ENCODE data around the gene GALNT9. TPM values are rescaled to one million over a fixed set of nuclear protein-coding genes. Genes with fewer than 3 reads are reported as not detected.

The GALNT9 gene
- total RNA-seq, 1 donor from 2014 or later = 2.1 TPM

DNA sequence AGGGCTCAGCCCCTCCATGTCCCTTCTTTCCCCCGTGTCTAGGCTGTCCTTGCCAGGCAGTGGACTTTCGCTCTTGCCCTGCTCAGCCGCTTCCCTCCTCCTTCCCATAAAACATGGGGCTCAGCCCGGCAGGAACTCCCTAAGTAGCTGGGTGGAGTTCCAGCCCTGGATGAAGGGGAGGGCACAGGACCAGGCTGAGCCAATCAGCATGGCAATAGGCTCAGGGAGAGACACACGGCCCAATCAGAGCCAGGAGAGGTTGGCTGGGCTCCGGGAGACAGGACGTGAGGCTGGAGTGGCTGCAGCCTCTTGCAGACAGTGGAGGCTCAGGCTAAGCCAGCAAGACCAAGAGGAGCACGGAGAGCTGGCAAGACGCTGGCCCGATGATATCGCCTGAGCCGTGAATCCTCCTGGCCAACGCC, 54.3 kb downstream of the GALNT9 start:
- no peak for TF ChIP-seq EZH2 (IDR thresholded peaks at IDR 0.05; ENCODE audit: insufficient read depth, low read length)
- TF ChIP-seq, protein P1, sequence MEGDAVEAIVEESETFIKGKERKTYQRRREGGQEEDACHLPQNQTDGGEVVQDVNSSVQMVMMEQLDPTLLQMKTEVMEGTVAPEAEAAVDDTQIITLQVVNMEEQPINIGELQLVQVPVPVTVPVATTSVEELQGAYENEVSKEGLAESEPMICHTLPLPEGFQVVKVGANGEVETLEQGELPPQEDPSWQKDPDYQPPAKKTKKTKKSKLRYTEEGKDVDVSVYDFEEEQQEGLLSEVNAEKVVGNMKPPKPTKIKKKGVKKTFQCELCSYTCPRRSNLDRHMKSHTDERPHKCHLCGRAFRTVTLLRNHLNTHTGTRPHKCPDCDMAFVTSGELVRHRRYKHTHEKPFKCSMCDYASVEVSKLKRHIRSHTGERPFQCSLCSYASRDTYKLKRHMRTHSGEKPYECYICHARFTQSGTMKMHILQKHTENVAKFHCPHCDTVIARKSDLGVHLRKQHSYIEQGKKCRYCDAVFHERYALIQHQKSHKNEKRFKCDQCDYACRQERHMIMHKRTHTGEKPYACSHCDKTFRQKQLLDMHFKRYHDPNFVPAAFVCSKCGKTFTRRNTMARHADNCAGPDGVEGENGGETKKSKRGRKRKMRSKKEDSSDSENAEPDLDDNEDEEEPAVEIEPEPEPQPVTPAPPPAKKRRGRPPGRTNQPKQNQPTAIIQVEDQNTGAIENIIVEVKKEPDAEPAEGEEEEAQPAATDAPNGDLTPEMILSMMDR (IDR thresholded peaks at IDR 0.05; ENCODE audit: insufficient read depth, low read depth, low read length) = no peak
- Histone ChIP-seq H3K9ac (ENCODE audit: low read length) (no peak overlapping the region), H3K4me2 (ENCODE audit: low read length) (no peak overlapping the region), H3K9me3 (ENCODE audit: insufficient read depth, low read depth, low read length) (no peaks in the 10 kb centered on the region), H3K4me1 (ENCODE audit: insufficient read depth, low read length) (no peaks in the 10 kb centered on the region), H3K4me3 (ENCODE audit: insufficient read depth, low read depth, low read length) (no peak overlapping the region), H3K36me3 (ENCODE audit: insufficient read depth, low read length) (no peaks in the 10 kb centered on the region), H3K27ac (ENCODE audit: low read depth, low read length) (no peak overlapping the region), H3K79me2 (ENCODE audit: insufficient read depth, low read length) (no peaks in the 10 kb centered on the region), H2AFZ (ENCODE audit: low read depth, low read length) (no peak overlapping the region), H4K20me1 (ENCODE audit: insufficient read depth, low read length) (no peaks in the 10 kb centered on the region), H3K27me3 (ENCODE audit: insufficient read depth, low read length) (peaks cover 13% of the 10 kb centered on the region)
- peak; percentile 7 for DNase-seq (ENCODE audit: low read depth)
- FAIRE-seq = no peak
- peaks cover 8% of the 10 kb centered on the region for H3K4me1 Mint-ChIP-seq (ENCODE audit: low read depth, unreplicated experiment)
- peaks cover 52% of the 10 kb centered on the region for H3K27me3 Mint-ChIP-seq (ENCODE audit: low read depth, unreplicated experiment)
- no peak overlapping the region for H3K27ac Mint-ChIP-seq (ENCODE audit: unreplicated experiment)
- H3K36me3 Mint-ChIP-seq (ENCODE audit: low read depth, unreplicated experiment) = no peaks in the 10 kb centered on the region
- no peak overlapping the region for H3K4me3 Mint-ChIP-seq (ENCODE audit: unreplicated experiment)
- H3K9me3 Mint-ChIP-seq (ENCODE audit: unreplicated experiment) = peaks cover 3% of the 10 kb centered on the region

DNA sequence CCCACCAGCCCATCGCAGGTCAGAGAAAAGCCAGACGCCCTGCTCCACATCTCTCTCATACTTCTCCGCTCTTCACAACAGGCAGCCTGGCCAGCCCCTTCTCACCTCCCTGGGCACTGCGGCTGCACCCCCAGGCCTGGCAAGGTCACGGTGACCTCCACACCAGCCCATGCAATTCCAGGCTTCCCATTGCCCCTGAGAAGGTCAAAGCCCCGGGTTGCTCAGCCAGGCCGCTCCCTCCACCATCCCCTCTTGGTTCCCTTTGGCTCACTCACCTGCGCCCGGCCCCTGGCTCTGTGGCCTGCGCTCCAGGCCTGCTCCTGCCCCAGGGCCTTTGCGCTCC, 55.4 kb downstream of the GALNT9 start:
- peaks cover 11% of the 10 kb centered on the region for H3K27me3 ChIP-seq (ENCODE audit: insufficient read depth, low read length)
- no peaks in the 10 kb centered on the region for H3K4me1 ChIP-seq (ENCODE audit: insufficient read depth, low read length)
- no peak overlapping the region for H3K4me3 ChIP-seq (ENCODE audit: insufficient read depth, low read depth, low read length)
- H3K36me3 ChIP-seq (ENCODE audit: insufficient read depth, low read length) = no peaks in the 10 kb centered on the region
- H3K4me2 ChIP-seq (ENCODE audit: low read length) = no peak overlapping the region
- no peak overlapping the region for H3K27ac ChIP-seq (ENCODE audit: low read depth, low read length)
- DNase-seq (ENCODE audit: low read depth) = no peak
- Mint-ChIP-seq H3K9me3 (ENCODE audit: unreplicated experiment) (peaks cover 3% of the 10 kb centered on the region), H3K27ac (ENCODE audit: unreplicated experiment) (no peak overlapping the region), H3K4me1 (ENCODE audit: low read depth, unreplicated experiment) (peaks cover 8% of the 10 kb centered on the region), H3K36me3 (ENCODE audit: low read depth, unreplicated experiment) (no peaks in the 10 kb centered on the region), H3K4me3 (ENCODE audit: unreplicated experiment) (no peak overlapping the region), H3K27me3 (ENCODE audit: low read depth, unreplicated experiment) (peaks cover 52% of the 10 kb centered on the region)
- no peaks in the 10 kb centered on the region for H4K20me1 ChIP-seq (ENCODE audit: insufficient read depth, low read length)
- FAIRE-seq = no peak
- H2AFZ ChIP-seq (ENCODE audit: low read depth, low read length) = no peak overlapping the region
- H3K9me3 ChIP-seq (ENCODE audit: insufficient read depth, low read depth, low read length) = no peaks in the 10 kb centered on the region
- no peak overlapping the region for H3K9ac ChIP-seq (ENCODE audit: low read length)
- H3K79me2 ChIP-seq (ENCODE audit: insufficient read depth, low read length) = no peaks in the 10 kb centered on the region
- no peak for TF ChIP-seq EZH2 (IDR thresholded peaks at IDR 0.05; ENCODE audit: insufficient read depth, low read length)

DNA sequence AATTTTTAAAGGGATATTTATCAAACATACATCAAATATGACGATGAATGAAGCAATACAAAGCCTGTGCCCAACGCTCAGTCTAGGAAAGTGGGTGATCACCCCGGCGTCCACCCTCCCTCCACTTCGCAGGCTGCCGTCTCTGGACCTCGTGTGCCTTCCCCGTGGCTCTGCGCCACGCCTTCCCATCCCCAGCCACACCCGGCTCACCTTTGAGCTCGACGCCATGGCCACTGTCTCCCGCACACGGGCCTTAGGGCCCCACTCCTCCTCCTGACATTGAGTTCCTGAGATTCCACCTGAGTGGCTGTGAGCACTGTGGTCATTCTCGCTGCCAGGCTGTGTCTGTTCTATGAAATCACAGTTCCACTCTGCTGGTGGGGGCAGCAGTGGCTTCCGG, 56.7 kb downstream of the GALNT9 start:
- FAIRE-seq (no peak), DNase-seq (ENCODE audit: low read depth) (no peak)
- no peaks in the 10 kb centered on the region for H3K79me2 ChIP-seq (ENCODE audit: insufficient read depth, low read length)
- no peak overlapping the region for H3K4me3 ChIP-seq (ENCODE audit: insufficient read depth, low read depth, low read length)
- H3K36me3 ChIP-seq (ENCODE audit: insufficient read depth, low read length) = no peaks in the 10 kb centered on the region
- Mint-ChIP-seq H3K4me1 (ENCODE audit: low read depth, unreplicated experiment) (peaks cover 5% of the 10 kb centered on the region), H3K27me3 (ENCODE audit: low read depth, unreplicated experiment) (peaks cover 50% of the 10 kb centered on the region), H3K36me3 (ENCODE audit: low read depth, unreplicated experiment) (no peaks in the 10 kb centered on the region), H3K4me3 (ENCODE audit: unreplicated experiment) (no peak overlapping the region), H3K9me3 (ENCODE audit: unreplicated experiment) (peaks cover 3% of the 10 kb centered on the region), H3K27ac (ENCODE audit: unreplicated experiment) (peak overlapping the region; percentile 41)
- no peaks in the 10 kb centered on the region for H4K20me1 ChIP-seq (ENCODE audit: insufficient read depth, low read length)
- peaks cover 11% of the 10 kb centered on the region for H3K27me3 ChIP-seq (ENCODE audit: insufficient read depth, low read length)
- H3K9me3 ChIP-seq (ENCODE audit: insufficient read depth, low read depth, low read length) = peaks cover 4% of the 10 kb centered on the region
- H3K27ac ChIP-seq (ENCODE audit: low read depth, low read length) = no peak overlapping the region
- H2AFZ ChIP-seq (ENCODE audit: low read depth, low read length) = no peak overlapping the region
- no peak overlapping the region for H3K4me2 ChIP-seq (ENCODE audit: low read length)
- H3K9ac ChIP-seq (ENCODE audit: low read length) = no peak overlapping the region
- H3K4me1 ChIP-seq (ENCODE audit: insufficient read depth, low read length) = no peaks in the 10 kb centered on the region
- TF ChIP-seq, protein P1 (IDR thresholded peaks at IDR 0.05; ENCODE audit: insufficient read depth, low read depth, low read length) = no peak

Measured in astrocyte (in vitro differentiated cells and primary cell).